PC-3 (cell line): ENCODE results near the gene ZNF878.

Experiments
- CTCF ChIP-seq: fragments of 300-600 bp; sonication (generic); conservative IDR thresholded peaks from 2 replicates; pipeline ENCODE4 v1.5.1; 2017; ENCODE audit warnings: antibody characterized with exemption, low read depth, mild to moderate bottlenecking, low read length
- EZH2 ChIP-seq: fragments of 300-600 bp; sonication (generic); IDR thresholded peaks from one replicate; pipeline ENCODE4 v1.6.1; 2017; ENCODE audit warnings: antibody characterized with exemption, mild to moderate bottlenecking, low read length; ENCODE audit not compliant: unreplicated experiment
- EZH2phosphoT487 ChIP-seq: fragments of 300-600 bp; sonication (generic); IDR thresholded peaks from 2 replicates; pipeline ENCODE4 v1.6.1; 2018; ENCODE audit warnings: mild to moderate bottlenecking, antibody characterized with exemption, low read length, borderline replicate concordance

DNA sequence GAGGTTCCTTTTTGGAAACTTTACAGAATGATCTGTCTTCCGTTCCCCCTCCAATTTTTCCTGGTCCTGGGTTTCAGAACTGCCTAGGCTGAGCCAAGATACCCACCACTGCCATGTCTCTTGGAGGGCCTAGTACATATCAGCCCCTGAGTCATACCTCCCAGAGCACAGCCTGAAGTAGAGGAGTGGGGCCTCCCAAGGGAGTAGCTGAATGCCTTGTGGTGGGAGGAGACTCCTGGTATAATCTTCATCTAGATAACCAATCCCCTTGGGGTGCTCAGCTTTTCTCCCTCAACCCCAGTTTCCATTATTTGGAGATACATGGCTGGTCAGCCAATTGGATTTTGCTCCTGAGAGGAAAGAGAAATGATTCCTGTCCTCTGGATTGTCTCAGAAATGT lies 57.6 kb downstream of the ZNF878 start:
- TF ChIP-seq EZH2 (no peak), CTCF (no peak), EZH2phosphoT487 (no peak)
